HG02885 (cell line): ENCODE data around the gene UBN1.
A peak's percentile ranks its signal among the peaks of the same experiment; 100 is the strongest.

Experiments used
- ATAC-seq: cut with Tn5 transposase; IDR thresholded peaks from one replicate; pipeline ENCODE4 v1.9.1; 2021; ENCODE audit warnings: mild to moderate bottlenecking; ENCODE audit not compliant: unreplicated experiment, poor library complexity

Gene UBN1

DNA sequence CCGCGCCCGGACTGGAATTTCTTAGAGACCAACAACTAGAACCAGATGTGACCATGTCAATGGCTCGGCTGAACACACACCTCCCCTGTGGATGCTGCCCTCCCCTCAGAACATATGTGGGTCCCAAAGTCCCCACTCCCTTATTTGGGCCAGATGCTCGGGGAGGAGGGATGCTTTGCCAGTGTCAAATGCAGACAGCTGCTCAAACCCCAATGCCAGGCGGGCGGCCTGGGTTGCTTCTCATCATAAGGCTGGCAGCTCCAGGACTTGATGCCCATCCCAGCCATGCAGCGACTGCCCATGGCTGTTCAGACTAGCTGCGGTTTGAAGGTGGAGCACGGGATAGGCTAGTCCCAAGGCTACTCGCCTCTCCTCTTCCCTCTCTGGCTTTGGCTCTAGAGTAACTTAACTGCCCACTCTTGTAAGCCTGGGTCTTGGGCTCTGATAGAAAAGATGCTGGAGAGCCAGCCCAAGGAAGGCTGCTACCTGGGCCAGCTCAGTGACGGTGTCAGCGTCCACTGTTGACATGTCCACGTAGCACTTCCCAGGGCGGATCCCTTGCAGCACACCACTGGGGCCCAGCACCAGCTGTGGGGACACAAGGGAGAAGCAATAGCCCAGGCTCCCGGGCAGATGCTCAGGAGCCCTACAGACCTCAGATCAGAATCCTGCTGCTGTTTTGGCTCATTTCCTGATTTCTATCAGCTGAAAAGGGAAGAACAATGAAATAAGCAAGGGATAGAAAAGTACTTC is 33.9 kb upstream of the UBN1 start:
- ATAC-seq, result no peak

DNA sequence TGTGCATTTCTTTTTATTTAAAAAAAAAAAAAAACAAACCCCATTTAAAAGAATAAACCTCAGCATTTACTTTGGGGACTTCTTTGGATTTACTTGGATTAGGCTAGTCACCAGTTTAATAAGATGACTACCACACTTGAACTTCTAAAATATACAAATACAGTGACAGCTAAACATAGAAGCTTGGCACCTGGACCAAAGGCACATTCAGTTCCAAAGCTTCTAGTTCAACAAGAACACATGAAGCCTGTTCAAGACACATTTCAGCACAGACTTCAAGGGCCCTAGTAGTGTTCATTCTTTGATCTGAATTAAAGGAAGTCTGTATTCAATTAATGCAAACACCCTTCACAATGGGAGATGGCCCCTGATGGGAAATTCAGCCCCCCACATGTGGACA is 33.2 kb upstream of the UBN1 start:
- ATAC-seq, result no peak

DNA sequence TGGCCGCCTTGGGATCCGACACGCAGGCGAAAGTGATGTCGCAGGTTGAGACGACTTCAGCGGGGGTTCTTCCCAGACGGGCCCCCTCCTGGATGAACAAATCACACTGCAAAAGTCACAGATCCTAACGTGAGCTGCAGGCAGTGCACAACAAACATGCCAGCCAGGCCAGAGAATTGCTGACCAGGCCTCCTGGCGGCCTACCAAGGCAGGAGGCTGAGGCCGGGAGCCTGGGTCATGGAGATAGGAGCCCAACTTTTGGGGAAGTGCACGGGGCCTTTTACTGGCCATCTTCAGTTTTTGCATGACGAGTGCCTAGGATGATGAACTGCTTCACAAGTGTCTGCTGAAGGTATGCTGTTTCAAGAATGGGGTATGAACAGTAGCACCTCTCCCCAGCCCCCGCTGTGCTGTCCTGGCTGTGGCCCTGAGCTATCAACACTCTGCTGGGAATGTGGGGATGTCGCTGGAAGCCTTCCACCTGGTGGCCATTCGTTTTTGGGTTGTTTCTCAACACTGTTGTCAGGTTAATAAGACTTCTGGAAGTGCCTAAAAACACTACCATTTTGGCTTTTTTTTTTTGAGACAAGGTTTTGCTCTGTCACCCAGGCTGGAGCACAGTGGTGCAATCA is 32.6 kb upstream of the UBN1 start:
- no peak for ATAC-seq

DNA sequence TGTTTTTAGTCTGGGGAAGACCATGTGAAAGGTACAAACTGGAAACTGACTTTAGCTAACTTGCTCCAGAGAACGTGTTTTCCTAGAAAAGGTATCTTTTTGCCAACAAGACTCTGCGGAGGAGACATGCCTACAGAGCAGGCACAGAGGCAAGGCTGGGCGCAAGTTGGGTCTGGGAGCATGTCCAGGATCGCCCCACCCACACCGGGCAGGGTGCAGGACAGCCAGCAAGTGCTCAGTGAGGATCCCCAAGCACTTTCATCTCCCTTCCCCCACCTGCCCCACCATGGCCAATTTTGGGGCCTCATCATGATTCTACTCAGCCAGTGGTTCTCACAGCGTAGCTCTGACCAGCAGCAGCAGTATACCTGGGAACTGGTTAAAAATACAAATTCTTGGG is 26.6 kb upstream of the UBN1 start:
- no peak for ATAC-seq

DNA sequence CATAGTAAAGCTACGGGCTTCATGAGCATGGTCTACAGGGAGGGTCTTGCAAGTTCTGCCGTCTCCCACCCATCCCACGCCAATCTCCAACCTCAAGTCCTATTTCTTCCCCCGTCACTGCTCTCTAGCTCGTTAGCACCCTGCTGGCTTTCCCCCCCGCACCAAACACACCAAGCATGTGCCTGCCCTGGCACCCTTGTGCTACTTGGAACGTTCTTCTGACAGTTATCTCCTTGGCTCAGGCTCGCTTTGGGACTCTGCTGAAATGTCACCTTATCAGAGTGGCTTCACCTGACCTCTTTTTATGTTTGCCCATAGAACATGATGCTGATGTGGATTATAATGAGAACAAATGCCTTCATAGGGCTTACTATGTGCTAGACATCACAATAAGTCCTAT is 22.1 kb upstream of the UBN1 start:
- ATAC-seq, result no peak

DNA sequence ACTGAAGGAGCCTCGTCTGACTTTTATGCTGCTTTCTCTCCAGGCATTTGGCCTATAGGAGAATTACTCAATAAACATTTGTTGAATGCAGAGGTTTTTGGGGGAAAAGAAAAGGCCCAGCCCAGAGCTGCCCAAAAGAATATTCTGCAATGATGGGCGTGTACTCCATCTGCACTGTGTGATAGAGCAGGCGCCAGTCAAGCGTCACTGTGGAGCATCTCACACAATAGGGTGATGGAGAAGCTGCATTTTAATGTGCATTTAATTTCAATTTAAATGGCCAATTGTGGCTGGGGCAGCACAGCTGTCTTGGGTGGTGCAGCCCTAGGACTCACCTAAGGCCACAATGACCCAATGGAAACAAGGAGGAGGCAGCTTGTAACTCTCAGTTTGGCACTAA is 20.8 kb upstream of the UBN1 start:
- no peak for ATAC-seq

DNA sequence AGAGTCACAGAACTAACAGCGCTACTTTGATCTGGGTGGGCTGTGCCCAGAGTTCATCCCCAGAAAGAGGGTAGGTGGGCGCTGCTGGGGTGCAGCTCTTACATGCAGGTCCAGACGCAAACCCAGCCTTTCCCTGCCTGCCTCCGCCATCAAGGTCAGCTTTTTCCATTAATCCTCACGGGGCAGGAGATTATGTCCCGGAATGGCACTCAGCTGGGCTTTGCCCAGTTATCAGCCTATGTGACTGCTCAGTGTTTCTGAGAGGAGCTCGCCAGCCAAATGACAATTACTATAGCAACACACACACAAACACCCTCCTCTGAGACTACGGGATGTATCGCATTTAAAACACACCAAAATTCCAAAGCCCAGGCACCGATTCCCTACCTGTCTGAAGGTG is 20.3 kb upstream of the UBN1 start:
- no peak for ATAC-seq

DNA sequence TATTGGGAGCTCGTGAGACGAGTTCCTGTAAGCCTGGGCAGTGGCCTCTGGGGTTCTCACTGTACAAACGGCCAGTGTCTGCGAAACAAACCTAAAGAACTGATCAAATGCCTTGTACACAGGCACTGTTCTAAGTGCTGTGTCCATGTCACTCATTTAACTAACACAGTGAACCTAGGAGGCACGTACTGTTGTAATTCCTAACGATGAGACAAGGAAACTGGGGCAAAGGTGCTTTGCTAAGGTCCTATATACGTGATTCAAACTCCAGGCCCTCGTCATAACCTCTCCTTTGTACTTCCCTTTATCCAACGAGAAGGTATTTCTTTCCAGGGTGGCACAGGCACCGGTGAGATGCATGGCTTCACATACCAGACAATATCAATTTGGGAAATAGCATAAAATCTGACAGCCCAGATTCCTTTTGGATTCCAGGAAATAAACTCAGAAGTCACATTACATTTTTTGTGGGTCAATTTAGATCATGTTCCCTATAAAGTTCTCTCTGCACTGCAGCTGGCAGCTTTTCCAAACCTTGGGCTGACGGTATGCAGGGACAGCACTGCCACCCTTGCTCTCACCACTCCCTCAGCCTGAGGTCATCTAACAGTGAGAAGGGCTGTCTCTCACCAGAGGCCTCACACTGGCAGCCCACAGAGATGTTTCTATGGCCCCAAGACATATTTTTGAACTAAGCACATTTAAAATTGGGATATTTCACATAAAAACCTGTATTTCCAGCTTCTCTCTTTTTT is 18.5 kb upstream of the UBN1 start:
- no peak for ATAC-seq

DNA sequence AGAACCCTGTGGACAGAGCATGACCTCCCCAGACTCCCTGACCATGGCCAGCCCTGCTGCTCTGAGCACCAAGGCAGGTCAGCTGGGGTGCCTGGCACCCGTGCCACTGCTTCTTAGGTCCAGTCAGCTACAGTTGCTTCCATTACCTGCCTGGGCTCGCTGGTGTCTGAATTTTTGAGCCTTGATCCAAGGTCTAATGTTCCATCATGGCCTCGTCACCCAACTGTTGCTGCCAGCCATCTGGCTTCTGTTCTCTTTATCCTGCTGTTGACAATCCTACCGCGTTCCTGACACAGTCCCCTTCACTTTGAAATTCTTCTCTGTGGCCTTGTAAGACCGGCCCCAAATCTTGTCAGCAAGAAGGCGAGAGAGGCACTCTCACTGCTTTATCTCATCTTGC is 16.9 kb upstream of the UBN1 start:
- ATAC-seq, result no peak

DNA sequence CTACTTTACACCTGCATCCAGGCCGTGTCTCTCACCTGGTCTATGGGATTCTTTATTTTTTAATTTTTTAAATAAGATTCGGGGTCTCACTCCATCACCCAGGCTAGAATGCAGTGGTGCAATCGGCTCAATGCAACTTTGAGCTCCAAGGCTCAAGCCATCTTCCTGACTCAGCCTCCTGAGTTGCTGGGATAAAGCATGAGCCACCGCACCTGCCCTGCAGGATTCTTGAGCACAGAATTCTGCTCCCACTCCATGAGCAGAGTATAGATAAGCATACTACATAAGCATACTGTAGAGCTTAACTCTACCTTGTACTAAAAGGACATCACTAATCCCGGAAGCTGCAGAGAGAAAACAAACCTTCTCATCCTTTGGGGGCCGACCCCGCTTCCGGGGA is 15.7 kb upstream of the UBN1 start:
- no peak for ATAC-seq

DNA sequence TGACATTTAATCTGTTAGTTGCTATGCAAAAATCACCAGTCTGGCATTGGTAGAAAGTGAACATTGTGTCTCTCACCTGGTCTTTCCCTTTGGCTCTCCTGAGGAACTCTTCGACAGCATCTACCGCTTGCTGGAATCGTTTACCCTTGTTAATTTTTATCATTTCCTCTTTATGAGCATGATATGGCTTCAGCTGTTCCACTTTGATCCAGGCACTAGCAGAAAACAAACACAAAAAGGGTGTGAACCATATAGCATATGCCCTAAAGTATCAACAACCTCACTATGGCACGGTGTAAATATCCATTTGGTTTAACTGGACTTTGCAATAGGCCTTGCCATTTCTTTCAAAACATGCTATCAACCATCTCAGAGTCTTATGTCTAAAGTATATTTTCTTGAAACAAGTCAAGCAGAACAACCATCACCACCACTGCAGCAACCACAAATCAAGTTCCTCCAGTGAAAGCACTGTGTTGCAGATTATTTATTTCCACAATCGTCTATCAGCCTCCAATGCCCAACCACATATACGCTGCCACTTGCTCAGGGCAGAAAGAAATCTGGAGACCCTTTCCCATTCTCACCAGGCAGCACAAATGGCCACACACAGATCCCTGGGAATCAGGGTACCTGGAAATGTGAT is 14.5 kb upstream of the UBN1 start:
- no peak for ATAC-seq

DNA sequence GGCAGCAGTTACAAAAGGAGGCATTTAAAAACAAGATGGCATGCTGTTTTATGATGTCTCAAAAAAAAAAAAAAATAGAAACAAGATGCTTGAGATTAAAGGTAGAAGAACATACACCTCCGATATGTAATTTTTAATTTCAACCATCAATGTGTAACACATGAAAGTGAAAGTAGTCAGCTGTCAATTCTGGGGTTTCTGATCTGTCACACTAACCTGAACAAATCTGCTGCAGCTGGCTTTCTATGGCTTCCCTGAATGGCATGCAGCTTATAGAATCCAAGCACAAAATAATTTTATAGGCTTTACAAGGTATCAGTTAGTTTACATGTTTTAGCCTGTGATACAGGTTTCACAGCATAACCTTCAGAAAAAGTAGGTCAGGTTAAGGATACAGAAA is 13.7 kb upstream of the UBN1 start:
- ATAC-seq, result no peak

DNA sequence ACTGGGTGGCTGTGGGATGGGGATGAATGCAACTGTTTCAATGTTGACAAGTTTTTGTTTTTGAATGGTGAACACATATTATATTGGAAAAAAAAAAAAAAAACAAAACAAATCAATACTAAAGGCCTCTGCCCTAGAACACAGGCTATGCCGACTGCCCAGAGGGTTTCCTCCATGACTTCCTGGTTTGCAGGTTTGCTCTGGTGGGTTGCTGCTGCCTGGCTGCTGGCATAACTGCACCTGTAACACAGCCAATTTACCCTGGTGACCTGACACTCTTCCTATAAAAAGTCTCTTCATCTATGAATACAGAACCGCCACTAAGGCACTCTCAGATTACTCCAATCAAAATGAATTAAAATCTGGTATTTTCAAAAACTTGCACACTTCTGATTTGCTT is 10.6 kb upstream of the UBN1 start:
- ATAC-seq, result no peak

DNA sequence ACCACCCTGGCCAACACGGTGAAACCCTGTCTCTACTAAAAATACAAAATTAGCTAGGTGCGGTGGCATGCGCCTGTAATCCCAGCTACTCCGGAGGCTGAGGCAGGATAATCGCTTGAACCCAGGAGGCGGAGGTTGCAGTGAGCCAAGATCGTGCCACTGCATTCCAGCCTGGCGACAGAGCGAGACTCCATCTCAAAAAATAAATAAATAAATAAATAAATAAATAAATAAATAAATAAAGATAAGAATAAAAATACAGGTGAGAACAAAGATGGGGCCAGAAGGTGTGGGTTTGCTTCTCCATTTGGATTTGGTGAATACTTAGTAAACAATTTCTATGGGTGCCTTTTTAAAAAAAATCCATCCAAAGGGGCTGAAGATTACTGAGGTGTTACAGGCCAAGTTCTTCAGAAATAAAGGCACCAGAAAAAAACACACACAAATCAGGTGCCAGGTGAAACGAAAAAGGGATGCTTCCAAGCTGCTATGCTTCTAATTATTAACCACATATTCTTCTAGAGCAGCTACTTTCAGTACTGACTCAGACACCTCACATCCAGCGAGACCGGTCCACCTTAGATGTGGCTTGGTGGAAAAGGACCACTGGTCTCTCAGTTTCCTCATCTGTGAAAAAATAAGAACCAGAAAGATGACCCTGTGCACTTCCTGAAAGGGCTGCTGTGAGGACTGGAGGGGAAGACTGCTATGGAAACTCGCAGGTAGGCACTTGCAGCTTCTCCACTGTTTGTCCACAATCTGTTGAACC is 9.4 kb upstream of the UBN1 start:
- no peak for ATAC-seq

DNA sequence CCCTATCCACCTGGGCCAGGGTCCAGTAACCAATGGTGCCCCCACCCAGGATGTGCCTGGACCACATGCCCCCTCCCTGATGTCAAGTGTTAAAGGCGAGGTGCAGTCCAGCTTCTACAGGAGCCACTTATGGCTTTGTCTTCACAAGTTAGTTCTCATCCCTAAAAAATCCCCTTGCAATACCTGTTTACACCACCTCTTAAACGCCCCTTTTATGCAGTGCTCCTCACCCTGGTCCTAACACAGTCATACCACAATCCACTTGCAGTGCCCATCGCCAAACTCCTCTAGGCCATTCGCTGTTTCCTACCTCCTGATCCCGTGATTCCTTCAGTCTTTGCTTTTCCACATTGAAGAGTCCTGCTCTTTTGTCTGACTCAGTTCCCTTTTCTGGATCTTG is 7.3 kb upstream of the UBN1 start:
- ATAC-seq, result no peak

DNA sequence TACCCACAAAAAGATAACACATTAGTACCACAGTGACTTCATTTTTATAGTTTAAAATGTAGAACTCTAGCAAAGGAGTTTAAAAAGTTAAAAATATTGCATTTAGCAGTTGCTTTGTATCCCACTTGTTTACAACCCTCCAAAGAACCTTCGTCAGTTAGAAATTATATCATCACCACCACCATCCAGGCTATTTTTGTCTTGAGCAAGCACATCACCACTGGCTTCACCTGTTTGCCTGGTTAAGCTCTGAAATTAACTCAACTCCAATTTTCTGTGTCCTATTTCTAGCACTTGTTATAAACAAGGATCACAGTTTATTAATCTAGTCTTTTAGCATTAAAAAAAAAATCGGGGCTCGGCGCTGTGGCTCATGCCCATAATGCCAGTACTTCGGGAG is 6.3 kb upstream of the UBN1 start:
- no peak for ATAC-seq

DNA sequence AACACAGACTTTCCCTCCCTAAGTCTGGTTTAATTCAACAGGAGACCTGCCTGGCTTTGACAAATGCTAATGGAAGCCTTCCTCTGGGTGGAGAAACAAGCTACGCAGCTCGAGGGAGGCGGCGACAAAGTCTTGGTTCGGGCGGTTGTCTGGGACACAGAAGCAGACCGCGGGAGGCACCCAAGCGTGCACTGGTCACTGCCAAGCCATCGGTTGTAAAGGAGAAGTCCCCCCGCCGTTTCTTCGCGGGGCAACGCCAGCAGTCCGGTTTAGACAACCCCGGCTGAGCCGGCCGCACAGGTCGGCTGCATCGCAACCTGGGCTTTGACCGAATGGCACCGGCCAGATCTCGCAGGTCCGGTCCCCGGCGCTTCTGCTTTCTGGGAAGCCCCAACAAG is 779 bp upstream of the UBN1 start:
- ATAC-seq, result peak; percentile 17

DNA sequence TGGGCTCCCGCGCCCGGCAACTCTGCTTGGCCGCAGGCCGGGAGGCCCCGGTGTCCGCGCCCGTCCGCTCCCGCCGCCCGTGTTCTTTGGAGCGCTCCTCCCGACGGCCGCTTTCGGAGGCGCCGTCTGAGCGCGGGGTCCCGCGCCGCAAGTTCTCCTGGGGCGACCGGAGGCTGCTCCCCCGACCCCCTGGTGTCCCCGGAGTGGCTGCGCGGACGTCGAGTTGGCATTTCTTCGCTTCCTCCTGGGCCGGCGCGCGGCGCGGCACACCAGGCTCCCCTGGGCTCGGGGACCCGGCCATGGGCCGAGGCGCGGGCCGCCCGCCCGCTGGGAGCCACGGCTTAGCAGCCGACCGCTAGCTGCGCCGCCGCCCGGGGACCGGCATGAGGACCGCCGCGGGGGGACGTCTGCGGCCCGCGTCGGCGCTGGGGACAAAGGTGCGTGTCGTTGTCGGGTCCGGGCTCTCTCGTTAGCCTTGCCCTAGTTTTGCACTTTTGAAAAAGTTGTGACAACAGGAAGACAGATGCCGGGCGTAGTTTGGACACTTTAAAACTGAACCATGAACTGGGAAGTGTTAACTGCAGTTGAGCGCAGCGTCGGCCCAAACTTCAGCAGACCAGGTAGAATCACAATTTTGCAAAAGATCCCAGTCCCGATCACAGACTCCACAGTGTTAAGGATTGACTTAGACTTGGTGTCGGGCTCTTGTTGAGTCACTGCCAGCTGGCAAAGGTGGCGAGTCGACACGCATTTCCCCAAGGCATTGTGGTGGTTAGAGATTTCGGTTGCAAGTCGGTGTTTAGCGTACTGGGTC is 700 bp downstream of the UBN1 start:
- peak; percentile 17 for ATAC-seq

DNA sequence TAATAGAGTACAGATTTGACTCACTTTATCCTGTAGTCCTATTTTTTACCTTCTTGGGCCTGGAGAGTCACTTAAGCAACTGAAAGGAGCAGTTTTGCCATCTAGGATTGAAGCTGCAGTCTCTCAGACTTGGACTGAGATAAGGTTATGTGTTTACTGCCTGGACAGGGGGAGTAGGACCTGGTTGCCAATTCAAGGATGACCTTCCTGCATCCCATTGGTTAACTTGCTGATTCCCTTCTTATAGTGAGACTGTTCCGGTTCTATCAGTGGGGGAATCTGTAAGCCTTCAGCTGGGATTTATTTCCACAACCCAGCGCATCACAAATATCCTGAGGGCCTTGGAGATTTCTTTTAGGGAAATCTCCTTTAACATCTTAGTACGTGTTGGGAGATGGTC is 2.9 kb downstream of the UBN1 start:
- ATAC-seq, result no peak
